ENCODE measurements around the gene COL1A1. TPM values are rescaled to one million over a fixed set of nuclear protein-coding genes. Genes with fewer than 3 reads are reported as not detected.

The COL1A1 gene
- total RNA-seq, 2 donors from 2014 or later = 11.2 to 62.3 TPM

DNA sequence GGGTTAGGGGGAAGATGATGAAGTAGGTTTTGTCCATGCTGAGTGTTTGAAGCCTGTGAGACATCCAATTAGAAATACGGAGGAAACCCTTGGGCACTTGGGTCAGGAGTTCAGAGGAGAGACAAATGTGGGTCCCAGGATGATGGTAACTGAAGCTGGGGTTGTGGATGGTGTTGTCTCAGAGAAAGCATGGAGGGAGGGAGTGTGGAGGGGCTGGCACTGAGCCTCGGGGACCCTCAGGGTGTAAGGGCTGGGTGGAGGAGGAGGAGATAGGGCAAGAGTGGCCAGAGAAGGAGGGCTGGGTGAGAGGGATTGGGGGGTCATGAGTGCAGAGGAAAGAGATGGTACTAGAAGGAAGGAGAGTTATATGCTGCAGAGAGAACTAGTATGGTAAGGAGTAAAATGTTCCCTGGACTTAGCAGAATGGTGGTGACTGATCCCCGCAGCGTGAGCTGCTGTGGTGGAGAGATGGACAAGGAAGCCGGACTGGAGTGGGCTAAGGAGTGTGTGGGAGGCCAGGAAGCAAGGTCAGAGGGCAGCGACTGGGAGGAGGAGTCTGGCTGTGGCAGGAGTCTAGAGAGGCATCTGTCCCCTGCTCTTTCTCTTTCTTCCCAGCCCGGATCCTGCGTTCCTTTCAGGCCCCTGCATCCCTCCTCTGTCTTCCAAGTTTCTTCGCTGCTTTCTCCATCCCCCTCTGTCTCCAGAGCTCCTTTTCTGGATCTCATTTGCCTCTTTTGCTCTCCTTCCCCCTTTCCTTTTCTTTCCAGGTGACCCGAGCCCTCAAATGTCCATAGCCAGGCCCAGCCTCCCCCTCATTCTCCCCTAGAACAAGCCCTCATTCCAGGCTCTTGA is 3.9 kb upstream of the COL1A1 start:
- TF ChIP-seq, protein P1, sequence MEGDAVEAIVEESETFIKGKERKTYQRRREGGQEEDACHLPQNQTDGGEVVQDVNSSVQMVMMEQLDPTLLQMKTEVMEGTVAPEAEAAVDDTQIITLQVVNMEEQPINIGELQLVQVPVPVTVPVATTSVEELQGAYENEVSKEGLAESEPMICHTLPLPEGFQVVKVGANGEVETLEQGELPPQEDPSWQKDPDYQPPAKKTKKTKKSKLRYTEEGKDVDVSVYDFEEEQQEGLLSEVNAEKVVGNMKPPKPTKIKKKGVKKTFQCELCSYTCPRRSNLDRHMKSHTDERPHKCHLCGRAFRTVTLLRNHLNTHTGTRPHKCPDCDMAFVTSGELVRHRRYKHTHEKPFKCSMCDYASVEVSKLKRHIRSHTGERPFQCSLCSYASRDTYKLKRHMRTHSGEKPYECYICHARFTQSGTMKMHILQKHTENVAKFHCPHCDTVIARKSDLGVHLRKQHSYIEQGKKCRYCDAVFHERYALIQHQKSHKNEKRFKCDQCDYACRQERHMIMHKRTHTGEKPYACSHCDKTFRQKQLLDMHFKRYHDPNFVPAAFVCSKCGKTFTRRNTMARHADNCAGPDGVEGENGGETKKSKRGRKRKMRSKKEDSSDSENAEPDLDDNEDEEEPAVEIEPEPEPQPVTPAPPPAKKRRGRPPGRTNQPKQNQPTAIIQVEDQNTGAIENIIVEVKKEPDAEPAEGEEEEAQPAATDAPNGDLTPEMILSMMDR (IDR thresholded peaks at IDR 0.05) = no peak
- TF ChIP-seq POLR2A (IDR thresholded peaks at IDR 0.05) = no peak
- H3K4me3 ChIP-seq = no peak overlapping the region
- H3K27me3 ChIP-seq = peaks cover 0 to 17% of the 10 kb centered on the region in 2 donors
- no peak overlapping the region for H3K27ac ChIP-seq
- no peak for DNase-seq
- no peaks in the 10 kb centered on the region for H3K9me3 ChIP-seq
- intact Hi-C loops (cut with DNase I) = loop anchor here (5.0 kb wide), 1 partner anchor 87 kb away; no protein-coding TSS in a partner anchor
- ATAC-seq = no peak
- 50 to 61% methylated on average over 10 of the region's 10 CpGs for WGBS, 2 donors
- peaks cover 9% of the 10 kb centered on the region for H3K4me1 ChIP-seq
- no peaks in the 10 kb centered on the region for H3K36me3 ChIP-seq (replicated peaks in 1 of 2; ENCODE audit: insufficient read depth in 1 of 2, low read depth in 2 of 2)

DNA sequence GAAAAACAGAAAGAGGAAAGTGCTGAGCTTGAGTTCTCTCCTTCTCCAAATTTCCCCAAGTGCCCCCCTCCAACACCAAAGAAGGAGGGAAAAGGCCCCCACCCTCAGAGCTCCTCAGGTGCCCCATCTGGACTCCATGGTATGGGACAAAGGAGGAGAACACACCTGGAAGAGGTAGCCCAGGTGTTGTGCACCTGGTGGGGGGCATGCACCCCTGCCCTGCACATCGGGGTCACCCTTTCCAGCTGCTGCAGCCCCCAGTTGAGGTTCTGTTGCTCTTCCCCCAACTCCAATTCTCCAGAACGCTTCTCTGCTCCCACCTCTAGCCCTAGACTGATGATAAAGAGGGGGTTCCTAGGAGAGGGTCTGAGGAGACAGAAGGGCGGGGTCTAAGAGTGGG is 3.0 kb upstream of the COL1A1 start:
- no peak for TF ChIP-seq POLR2A (IDR thresholded peaks at IDR 0.05)
- TF ChIP-seq, protein P1 (IDR thresholded peaks at IDR 0.05) = no peak
- Histone ChIP-seq H3K27ac (no peak overlapping the region), H3K27me3 (peaks cover 0 to 17% of the 10 kb centered on the region in 2 donors), H3K36me3 (replicated peaks in 1 of 2; ENCODE audit: insufficient read depth in 1 of 2, low read depth in 2 of 2) (no peaks in the 10 kb centered on the region), H3K4me3 (no peak overlapping the region), H3K9me3 (no peaks in the 10 kb centered on the region), H3K4me1 (peaks cover 18% of the 10 kb centered on the region)
- ATAC-seq (no peak), DNase-seq (no peak)
- intact Hi-C loops (cut with DNase I) = loop anchor here (5.0 kb wide), 1 partner anchor 68 kb away; the partner anchor contains the start of gene TMEM92
- 41 to 65% methylated on average over 3 of the region's 3 CpGs for WGBS, 2 donors

DNA sequence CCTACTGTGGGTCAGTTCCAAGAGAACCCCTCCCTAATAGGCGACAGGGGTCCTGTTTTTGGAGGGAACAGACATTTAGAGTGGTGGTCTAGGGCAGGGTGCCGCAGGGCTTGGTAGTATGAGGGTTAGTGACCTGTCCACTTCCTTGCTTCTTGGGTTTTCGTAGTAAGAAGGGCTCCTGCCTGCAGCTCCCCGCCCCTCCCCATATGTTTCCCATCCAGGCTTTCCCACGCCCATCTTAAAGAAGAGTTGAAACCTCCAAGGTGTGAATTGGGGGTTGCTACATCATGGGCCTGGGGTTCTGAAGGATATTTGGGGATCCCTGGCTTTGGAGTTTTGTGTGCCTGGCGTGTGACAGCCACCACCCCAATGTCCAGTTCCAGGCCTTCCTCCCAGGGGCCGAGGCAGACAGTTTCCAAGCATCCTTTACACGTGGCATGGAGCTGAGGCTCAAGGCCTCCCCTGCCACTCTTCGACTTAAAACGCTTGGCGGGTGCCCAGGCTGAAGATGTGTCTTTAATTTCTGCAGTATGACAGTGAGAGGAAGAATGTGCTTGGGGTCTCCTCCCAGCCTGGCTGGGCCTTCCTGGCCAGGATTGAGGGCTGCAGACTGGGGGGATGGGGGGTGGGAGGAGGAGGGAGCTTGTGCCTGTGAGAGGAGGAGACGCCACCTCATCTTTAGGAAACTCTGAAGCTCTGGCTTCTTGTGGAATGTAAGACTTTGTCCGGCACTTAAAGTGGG is 2.3 kb upstream of the COL1A1 start:
- Histone ChIP-seq H3K4me1 (peaks cover 24% of the 10 kb centered on the region), H3K27me3 (peaks cover 0 to 17% of the 10 kb centered on the region in 2 donors), H3K36me3 (replicated peaks in 1 of 2; ENCODE audit: insufficient read depth in 1 of 2, low read depth in 2 of 2) (no peaks in the 10 kb centered on the region), H3K4me3 (no peak overlapping the region), H3K9me3 (no peaks in the 10 kb centered on the region), H3K27ac (no peak overlapping the region)
- TF ChIP-seq, protein P1 (IDR thresholded peaks at IDR 0.05) = no peak
- TF ChIP-seq POLR2A (IDR thresholded peaks at IDR 0.05) = no peak
- intact Hi-C loops (cut with DNase I) = loop anchor here (5.0 kb wide), 1 partner anchor 69 kb away; the partner anchor contains the start of gene TMEM92
- ATAC-seq (no peak), DNase-seq (no peak)
- 56 to 63% methylated on average over 9 to 13 of the region's 13 CpGs for WGBS, 2 donors

DNA sequence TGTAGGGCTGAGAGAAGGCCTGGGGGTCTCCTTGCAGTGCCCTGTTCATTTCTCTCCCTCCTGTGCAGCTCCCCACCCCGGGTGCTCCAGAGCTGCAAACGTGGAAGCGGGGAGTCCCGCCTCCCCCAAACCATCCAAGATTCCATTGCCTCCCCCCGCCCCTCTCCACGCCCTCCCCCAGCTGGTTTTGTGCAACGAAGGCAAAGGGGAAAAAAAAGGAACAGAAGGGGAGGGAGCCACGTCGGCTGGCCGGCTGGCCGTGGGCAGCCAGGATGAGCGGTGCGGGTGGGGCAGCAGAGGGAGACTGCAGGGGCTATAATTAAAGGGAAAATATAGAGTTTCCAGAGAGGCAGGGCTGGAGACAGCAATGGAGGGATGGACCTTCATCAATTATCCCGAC is 1.7 kb upstream of the COL1A1 start:
- ATAC-seq (no peak), DNase-seq (no peak)
- intact Hi-C loops (cut with DNase I) = loop anchor here (5.0 kb wide), 1 partner anchor 69 kb away; the partner anchor contains the start of gene TMEM92
- Histone ChIP-seq H3K27me3 (peaks cover 0 to 17% of the 10 kb centered on the region in 2 donors), H3K36me3 (replicated peaks in 1 of 2; ENCODE audit: insufficient read depth in 1 of 2, low read depth in 2 of 2) (no peaks in the 10 kb centered on the region), H3K4me1 (peaks cover 27% of the 10 kb centered on the region), H3K27ac (no peak overlapping the region), H3K4me3 (no peak overlapping the region), H3K9me3 (no peaks in the 10 kb centered on the region)
- WGBS, 2 donors = 44 to 50% methylated on average over 14 of the region's 14 CpGs
- no peak for TF ChIP-seq POLR2A (IDR thresholded peaks at IDR 0.05)
- TF ChIP-seq, protein P1 (IDR thresholded peaks at IDR 0.05) = no peak

Data from body of pancreas (tissue), 4 donors.